GM18498 (cell line): Measurements from ENCODE around the gene ZNF77.
"Not testable (repeated sequence)": the region's sequence is repeated elsewhere in the genome, so short reads cannot be mapped to it uniquely, and the experiment has no call there.

Source experiments
- ATAC-seq: cut with Tn5 transposase; IDR thresholded peaks from one replicate; pipeline ENCODE4 v1.9.1; 2021; ENCODE audit warnings: mild to moderate bottlenecking, moderate library complexity; ENCODE audit not compliant: unreplicated experiment

ZNF77 gene

DNA sequence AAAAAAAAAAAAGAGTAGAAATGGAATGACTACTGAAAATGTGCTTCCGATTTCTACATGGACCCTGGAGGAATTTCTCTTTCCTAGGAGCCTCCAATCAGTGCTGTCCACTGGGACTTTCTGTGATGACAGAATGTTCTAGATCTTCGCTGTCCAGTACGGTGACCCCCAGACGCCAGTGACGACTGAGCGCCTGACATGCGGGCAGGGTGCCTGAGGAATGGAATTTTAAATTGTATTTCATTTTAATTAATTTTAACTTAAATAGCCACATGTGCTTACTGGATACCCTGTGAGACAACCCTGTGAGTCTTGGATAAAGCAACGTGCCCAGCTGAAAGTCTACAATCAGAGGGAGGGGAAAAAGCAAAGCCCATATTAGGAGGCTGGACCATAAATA lies 28.5 kb upstream of the ZNF77 start:
- ATAC-seq = no peak

DNA sequence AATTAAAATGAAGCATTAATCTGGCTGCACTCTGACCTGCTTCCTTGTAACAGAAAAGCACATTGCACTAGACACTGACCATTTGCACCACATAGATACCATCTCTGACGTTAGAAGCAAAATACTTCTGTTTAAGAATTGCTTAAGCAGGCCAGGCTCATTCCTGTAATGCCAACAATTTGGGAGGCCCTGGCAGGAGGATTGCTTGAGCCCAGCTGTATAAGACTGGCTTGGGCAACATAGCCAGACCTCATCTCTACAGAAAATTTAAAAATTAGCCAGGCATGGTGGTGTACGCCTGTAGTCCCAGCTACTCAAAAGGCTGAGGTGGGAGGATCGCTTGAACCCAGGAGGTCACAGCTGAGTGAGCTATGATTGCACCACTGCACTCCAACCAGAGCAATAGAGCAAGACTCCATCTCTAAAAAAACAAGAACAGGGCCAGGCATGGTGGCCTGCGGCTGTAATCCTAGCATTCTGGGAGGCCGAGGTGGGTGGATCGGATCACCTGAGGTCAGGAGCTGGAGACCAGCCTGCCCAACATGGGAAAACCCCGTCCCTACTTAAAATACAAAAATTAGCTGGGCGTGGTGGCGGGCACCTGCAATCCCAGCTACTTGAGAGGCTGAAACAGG lies 25.5 kb upstream of the ZNF77 start:
- ATAC-seq = no peak

DNA sequence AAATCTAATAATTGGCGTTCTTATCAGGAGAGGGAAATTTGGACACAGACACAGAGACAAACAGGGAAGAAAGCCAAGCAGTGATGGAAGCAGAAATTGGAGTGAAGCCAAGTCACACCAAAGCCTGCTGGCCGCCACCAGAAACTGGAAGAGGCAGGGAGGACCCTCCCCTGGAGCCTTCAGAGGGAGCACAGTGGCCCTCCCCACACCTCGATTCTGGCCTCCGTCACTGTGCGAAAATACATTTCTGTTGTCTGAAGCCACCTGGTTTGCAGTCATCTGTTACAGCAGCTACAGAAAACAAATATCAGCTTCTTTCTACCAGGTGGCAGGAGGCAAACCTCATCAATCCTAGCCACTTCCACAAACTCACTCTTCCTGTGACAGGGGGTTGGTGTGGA lies 24.3 kb upstream of the ZNF77 start:
- ATAC-seq = no peak

DNA sequence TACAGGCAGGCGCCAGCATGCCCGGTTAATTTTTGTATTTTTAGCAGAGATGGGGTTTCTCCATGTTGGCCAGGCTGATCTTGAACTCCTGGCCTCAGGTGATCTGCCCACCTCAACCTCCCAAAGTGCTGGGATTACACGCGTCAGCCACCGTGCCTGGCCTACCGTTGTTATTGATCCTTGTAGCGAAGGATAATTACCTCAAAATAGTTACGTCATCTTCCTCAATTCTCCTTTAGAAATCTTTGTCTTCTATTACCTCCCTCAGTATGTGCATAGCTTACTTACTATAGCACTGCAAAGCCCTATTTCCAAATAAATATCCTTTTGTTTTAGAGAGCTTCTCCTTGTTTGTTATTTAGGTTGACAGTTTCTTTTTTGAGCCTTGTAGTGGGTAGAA lies 23.2 kb upstream of the ZNF77 start:
- ATAC-seq = no peak

DNA sequence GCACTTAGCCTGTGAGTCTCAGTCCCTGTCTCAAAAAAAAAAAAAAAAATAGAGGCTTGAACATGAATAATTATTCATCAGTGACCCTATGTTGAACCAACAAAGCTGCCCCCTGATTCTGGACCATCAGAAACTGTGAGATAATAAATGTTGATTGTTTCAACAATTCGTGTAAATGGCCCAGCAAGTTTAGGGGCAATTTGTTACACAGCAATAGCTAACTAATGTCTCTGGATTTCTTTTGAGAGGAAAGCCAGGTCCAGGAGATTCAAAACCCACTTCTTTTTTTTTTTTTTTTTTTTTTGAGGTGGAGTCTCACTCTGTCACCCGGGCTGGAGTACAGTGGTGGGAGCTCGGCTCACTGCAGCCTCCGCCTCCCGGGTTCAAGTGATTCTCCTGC lies 20.1 kb upstream of the ZNF77 start:
- no peak for ATAC-seq

DNA sequence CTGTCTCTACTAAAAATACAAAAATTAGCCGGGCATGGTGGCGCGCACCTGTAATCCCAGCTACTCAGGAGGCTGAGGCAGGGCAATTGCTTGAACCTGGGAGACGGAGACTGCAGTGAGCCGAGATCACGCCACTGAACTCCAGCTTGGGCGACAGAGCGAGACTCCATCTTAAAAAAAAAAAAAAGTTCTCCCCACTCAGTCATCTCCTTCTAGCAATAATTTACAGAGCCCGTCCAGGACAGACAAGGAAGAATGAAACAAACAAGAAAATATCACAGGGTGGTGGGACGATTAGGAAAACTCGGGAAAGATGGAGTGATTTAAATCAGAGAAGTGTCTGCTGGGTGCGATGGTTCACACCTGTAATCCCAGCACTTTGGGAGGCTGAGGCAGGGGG lies 18.9 kb upstream of the ZNF77 start:
- ATAC-seq = not testable (repeated sequence)

DNA sequence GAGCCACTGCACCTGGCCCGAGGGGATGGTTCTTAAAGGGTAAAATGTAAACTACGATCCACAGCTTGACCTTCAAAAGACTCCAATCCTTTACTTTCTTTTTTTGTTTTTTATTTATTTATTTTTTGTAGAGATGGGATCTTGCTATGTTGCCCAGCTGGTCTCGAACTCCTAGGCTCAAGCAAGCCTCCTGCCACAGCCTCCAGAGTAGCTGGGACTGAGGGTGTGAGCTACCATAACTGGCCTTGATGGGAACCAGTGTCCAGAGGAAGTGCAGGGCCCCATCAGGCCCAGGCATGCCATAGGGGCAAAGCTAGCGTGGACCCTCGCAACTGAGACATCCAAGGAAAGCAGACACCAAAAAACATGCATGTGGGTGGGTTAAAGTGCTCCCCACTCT lies 18.4 kb upstream of the ZNF77 start:
- ATAC-seq = no peak

DNA sequence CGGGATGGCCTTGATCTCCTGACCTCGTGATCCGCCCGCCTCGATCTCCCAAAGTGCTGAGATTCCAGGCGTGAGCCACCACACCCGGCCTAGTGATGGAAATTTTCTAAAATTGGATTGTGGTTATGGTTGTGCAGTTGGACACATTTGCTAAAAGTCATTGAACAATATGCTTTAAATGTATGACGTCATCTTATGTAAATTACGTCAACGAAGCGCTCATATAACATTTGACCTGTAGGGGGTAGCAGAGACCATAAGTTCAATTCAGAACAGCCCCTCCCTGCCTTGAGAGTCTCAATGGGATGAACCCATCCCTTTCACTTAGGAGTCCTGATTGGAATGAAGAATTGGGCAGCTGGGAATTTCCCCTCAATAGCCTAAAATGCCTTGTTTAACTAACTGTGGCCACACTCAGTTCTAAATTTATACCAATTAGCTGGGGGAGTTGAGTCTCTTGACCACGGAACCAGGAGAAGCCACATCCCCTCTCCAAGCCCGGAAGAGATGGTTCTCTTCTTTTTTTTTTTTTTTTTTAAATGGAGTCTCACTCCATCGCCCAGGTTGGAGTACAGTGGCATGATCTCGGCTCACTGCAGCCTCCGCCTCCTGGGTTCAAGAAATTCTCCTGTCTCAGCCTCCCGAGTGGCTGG lies 17.4 kb upstream of the ZNF77 start:
- peak; percentile 47 for ATAC-seq

DNA sequence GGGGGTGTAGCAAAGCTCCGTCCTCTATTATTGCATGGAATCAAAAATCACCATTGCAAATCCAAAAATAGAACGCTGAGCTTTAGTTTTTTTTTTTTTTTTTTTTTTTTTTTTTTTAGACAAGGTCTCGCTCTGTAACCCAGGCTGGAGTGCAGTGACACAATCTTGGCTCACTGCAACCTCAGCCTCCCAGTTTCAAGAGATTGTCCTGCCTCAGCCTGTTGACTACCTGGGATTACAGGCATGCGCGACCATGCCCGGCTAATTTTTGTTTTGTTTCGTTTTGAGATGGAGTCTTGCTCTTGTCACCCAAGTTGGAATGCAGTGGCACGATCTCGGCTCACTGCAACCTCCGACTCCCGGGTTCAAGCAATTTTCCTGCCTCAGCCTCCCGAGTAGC lies 15.3 kb upstream of the ZNF77 start:
- no peak for ATAC-seq

DNA sequence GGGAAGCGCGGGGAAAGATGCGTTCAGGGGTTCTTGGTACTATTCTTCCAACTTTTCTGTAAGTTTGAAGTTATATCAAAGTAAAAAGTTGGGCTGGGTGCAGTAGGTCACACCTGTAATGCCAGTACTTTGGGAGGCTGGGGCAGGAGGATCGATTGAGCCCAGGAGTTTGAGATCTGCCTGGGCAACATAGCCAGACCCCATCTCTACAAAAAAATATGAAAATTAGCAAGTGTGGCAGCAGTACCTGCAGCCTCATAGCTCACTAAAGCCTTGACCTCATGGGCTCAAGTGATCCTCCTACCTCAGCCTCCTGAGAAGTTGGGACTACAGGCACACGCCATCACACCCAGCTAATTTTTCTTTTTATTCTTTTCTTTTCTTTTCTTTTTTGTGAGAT lies 12.4 kb upstream of the ZNF77 start:
- no peak for ATAC-seq

DNA sequence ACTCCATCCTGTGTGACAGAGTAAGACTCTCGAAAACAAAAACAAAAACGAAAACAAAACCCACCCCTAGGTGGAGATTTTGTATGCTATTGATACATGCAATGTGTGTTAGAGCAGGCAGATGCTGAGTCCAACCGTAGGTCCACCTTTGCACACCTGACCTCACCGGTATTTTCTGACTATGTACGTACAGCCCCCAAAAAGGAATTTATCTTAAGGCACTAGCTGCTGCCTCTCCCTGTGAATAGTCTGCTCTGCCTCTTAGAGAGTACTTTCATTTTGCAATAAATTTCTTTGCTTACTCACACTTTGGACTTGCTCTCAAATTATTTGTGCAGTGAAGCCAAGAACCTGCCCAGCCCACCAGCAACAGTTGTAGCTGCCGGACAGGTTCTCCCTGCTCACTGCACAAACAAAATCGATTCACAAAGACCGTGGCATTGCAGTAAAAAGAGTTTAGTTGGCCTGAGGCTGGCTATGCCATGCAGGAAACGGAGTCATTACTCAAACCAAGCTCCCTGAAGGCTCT lies 8.2 kb upstream of the ZNF77 start:
- no peak for ATAC-seq

DNA sequence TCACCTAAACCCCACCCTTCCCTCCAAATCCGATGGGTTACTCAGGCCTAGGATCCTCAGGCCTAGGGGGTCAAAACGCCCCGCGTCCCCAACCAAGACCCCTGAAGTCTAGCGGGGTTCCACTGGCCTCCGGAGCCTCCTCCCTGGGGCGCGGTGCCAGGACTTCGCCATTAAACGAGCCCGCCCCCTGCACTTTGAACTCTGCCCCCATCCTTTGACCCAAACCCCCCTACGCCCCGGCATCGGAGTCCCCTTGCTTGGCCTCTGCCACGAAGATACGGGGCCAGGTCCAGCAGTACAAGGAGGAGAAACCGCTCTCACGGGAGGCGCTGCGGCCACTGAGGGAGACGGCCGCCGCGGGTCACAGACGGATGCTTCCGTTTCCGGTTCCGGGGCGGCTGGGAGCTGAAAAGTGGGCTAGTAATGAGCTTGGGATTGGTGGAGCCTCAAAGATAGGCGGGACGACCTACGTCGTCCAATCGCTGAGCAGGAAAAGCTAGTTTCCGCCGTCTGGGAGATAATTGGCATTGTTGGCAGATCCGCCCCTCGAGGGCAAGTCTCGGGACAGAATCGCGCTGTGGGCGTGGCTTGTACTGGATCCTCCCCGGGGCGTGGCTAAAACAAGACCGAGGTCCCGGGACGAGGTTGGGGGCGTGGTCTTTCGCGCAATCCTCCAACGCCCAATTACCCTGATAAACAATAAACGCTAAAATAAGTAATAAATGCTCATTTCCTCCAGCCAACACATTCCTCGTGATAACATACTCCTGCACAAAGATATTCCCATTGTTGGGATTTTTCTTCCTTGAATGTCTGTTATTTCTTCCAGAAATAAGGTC lies 5.7 kb upstream of the ZNF77 start:
- ATAC-seq = peak; percentile 92

DNA sequence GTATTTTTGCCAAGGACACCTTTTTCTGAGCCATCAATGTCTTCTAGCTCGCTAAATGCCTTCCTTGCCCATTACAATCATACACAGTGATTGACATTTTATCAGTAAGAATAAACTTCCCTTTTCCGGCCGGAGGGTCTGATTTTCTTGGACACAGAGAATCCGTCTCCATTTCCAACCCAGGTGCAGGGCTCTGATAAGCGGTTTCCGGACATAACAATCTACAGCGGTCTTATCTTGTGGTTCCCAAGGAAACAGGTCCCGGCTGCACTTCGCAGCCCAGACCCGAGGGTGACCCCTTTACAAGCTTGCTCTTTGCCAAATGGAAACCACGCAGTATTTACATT lies 5.1 kb upstream of the ZNF77 start:
- peak; percentile 2 for ATAC-seq

DNA sequence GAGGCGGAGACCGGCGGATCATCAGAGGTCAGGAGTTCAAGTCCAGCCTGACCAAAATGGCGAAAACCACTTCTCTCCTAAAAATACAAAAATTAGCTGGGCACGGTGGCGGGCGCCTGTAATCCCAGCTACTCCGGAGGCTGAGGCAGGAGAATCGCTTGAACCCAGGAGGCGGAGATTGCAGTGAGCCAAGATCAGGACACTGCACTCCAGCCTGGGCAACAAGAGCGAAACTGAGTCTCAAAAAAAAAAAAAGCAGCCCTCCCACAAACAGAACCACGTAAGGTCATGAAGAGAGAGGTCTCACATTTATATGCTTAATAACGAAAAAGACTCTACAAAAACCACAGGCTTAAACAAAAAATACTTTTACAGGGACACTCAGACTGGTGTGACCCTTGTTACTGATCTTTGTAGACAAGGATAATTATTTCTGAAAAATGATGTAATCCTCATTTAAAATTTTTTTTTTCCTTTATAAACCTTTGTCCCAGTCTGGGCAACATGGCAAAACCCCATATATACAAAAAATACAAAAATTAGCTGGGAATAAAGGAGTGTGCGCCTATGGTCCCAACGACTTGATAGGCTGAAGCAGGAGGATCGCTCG lies 909 bp upstream of the ZNF77 start:
- no peak for ATAC-seq

DNA sequence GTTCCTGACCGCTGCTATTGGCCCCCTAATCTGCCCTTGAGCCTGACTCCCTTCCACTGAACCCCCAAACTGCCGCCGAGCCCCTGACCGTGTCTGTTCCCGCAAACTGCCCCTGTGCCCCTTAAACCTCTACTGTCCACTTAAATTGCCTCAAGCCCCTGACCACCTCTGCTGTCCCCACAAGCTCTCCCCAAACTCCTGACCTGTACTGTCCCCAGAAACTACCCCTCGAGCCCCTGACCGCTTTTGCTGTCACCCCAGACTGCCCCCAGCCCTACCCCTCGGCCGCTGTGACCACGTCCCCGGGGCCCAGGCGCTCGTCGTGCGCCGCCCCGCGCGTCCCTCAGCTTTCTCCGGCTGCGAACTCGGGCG lies 382 bp downstream of the ZNF77 start:
- ATAC-seq = no peak

DNA sequence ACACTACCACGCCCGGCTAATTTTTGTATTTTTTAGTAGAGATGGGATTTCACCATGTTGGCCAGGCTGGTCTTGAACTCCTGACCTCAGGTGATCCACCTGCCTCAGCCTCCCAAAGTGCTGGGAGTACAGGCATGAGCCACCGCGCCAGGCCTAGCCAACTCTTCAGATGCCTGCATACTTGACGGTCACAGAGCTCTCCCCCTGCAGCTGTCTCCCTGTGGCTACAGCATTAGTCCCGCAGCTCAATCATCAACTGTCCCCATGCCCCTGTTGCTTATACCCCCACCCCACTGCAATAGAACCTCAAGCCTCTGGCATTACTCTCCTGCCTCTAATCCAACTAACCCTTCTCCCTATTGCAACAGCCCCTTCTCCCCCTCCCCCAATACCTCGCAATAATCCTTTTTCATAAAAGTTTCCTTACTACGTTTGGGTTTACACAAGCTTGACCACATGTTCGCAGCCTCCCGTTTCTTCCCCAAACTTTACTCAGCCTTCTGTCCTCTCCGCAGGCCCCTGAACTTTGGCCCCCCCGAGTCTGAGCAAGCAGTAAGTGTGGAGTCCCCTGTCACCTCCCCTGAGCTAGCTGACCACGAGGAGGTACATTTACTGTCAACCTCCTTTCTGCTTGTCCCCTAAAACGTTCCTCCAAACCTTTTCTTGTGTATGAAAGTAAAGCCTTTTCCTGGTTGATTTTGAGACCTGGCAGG lies 1.7 kb downstream of the ZNF77 start:
- no peak for ATAC-seq

DNA sequence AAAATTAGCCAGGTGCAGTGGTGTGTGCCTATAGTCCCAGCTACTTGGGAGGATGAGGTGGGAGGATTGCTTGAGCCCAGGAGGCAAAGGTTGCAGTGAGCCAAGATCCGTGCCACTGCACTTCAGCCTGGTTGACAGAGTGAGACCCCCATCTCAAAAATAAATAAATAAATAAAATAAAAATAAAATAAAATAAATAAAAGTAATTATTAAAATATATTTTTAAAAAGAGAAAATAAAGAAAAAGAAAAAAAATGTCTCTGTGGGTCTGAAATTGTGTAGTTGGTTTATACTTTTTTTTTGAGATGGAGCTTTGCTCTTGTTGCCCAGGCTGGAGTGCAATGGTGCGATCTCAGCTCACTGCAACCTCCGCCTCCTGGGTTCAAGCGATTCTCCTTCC lies 8.9 kb downstream of the ZNF77 start:
- ATAC-seq = not testable (repeated sequence)

DNA sequence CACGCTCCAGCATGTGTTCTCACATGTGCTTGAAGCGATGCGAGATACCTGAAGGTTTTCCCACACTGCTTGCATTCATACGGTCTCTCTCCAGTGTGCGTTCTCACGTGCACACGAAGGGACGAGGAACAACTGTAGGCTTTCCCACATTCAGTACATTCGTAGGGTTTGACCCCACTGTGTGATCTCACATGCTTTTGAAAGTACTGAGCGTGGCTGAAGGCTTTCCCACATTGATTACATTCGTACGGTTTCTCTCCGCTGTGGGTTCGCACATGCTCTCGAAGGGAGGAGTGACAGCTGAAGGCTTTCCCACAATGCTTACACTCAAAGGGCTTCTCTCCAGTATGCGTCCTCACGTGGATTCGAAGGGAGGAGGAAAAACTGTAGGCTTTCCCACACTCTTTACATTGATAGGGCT lies 11.3 kb downstream of the ZNF77 start:
- no peak for ATAC-seq

DNA sequence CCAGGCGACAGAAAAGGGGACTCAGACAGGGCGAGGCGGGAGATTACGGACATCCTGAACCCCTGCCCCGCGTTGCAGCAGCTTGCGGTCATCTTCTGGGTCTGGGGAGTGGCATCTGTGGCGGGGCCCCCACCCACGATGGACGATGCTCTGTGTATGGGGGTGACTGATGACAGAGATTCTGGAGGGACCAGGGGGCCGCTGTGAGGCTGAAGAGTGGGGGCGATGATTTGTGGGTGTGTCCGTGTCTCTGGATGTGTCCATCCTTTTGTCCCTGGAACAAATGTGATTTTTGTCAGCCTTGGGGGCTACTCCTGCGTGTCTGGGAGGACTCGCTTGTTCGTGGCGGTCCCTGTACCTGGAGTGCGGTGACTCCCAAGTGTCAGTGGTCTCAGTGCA lies 17.7 kb downstream of the ZNF77 start:
- ATAC-seq = no peak

DNA sequence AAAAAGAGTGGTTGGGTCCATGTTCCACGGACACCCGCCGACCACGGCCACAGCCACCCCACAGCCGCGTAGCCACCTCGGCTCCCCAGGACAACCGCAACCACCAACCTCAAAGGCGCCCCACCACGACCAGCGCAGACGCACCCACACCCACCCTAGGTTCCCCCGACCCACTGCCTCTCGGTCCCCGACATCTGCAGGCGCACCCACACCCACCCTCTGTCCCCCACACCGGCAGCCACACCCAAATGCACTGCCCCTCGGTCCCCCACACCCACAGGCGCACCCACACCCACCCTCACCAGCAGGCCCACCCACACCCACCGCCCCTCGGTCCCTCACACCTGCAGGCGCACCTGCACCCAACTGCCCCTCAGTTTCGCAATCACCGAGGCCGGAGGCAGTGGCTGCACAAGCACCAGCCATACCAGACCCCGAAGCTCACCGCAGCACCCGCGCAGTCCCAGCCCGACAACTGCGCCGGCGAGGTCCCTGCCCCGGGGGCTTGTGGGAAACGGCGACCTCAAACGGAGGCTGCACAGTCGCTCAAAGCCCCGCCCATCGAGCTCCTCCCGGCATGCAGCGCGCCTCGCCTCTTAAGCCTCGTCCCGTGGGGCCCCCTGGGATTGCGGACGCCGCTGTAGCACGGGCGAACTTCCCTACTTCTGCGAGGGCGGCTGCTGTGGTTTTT lies 18.3 kb downstream of the ZNF77 start:
- no peak for ATAC-seq
